Skin epidermis (tissue), 12 donors: ENCODE measurements around the gene CARS1.

ENCODE experiments used
- H3K27ac ChIP-seq, 21 experiments: fragments of 200-600 bp; sonication (generic) in 11 of 21; one replicate each; pipeline ENCODE4 v1.5.0; 2020; ENCODE audit warnings: mild to moderate bottlenecking in 3 of 21, inconsistent platforms in 2 of 21, moderate library complexity in 2 of 21
- H3K4me3 ChIP-seq, 7 experiments: fragments of 200-600 bp; sonication (generic) in 2 of 7; one replicate each; pipeline ENCODE4 v1.5.0; 2020; ENCODE audit warnings: inconsistent platforms in 2 of 7, mild to moderate bottlenecking in 2 of 7, moderate library complexity in 1 of 7

Gene CARS1

DNA sequence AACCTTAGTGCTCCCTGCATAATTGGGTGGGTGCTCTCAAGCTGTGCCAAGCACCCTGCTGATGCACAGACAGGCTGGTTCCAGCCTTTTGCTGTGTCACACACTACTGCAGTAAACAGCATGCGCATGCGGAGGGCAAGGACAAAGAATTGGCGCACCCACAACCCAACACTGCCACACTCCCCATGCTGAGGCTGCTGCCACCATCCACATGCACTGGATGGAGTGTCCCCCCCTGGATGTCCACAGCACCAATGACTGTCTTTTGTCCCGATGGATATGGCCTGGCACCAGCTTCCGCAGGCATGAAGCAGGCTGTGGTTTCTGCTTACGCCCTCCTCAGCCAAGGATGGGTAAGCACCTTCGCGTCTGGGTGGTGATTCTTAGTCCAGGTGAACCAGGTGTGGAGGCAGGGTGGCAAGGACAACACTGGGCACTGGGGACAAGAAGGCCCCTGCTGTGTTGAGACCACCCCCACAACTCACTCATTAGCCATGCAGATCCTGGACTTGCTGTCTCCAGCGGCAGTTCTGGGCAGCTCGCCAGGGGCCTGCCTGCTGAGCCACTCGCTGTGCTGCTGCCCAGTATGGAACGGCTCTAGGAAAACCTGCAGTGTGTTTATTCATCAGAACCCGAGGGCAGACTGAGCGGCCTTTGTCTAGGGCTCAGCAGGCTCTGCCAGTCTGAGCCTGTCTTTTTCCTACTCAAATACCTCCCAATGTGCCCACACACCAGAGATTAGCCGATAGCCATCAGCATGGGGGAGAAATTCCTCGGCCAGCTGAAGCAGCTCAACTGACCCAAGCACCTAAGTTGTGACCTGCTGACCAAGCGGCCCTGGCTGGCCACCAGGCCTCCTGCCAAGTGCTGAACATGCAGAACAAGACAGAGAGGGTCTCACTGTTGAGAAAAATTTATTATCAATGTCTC is 56.9 kb downstream of the CARS1 start:
- Histone ChIP-seq H3K4me3 (no peak overlapping the region), H3K27ac (peak overlapping the region in 18 of 21 experiments; percentile 7 to 81 (median 62))

DNA sequence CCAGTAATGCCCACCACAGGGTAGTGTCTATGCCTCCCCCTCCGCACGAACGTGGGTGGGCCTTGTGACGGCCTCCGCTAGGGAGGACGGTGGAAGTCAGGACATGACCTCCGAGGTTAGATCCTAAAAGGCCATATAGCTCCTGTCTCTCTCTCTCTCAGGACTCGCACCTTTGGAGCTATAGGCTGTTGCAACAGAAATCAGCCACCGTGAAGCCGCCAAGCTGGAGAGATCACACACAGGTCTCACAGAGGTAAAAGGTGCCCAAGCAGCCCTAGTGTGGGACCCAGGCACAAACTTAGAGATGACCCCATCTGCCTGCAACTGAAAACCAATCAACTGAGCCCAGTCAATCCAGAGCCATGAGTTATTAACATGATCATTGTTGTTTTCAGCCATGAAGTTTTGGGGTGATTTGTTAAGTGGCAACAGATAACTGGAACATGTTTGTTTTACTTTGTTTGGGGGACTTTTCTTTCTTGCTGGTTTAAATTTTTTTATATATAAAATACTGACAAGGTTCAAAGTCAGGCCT is 57.7 kb downstream of the CARS1 start:
- Histone ChIP-seq H3K4me3 (no peak overlapping the region), H3K27ac (peak overlapping the region in 7 of 21 experiments; percentile 30 to 81 (median 71))

DNA sequence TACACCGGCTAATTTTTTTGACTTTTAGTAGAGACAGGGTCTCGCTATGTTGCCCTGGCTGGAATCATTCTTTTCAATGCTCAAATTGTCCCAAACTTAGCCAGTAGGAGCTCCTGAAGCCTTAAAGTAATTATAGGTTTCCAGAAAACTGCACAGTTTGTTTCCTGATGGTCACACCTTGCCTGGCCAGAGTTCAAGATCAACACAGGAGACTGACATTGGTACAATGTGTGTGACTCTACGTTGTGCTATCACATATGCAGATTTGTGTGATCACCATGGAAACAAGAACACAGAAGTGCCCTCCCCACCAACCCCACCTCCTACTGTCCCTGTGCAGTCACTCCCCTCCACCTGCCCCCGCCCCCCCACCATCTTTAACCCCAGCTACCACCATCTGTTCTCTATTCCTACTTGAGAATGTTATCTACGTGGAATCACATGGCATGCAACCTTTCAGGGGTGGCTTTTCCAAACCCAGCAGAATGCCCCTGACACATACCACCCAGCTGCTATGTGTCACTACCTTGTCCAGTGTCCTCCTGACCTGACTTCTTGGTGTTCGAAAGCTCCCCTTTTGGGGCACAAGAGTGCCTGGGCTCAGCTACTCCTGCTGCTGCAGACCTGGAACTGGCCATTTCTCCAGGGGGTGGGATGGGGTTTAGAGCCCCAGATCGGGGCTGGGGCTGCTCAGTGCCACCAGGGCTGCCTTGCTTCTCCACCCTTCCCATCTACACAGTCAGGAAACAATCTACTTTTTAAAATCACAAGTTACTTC is 59.0 kb downstream of the CARS1 start:
- H3K27ac ChIP-seq, result no peak overlapping the region
- H3K4me3 ChIP-seq, result no peak overlapping the region

GRCh38 chr11:2997406-2997805 is 59.8 kb downstream of the CARS1 start:
- Histone ChIP-seq H3K4me3 (no peak overlapping the region), H3K27ac (no peak overlapping the region)

DNA sequence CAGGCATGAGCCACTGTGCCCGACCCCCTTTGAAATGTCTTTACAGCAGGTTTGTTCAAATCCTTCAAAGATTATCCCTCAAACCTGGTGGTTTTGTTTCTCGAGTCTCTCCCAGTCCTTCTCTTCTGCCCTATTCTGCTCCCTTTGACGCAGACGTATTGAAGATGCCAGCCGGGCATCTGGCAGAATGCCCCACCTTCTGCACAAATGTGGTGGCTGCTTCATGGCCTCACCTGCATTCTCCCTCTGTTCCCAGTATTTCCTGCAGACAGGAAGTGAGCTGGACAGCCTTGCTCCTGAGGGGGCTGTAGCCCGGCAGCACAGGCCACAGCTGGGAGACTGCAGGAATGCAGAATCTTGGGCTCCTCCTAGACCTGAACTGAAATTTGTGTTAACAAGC is 60.2 kb downstream of the CARS1 start:
- H3K27ac ChIP-seq, result no peak overlapping the region
- H3K4me3 ChIP-seq, result no peak overlapping the region

GRCh38 chr11:2995893-2996554 is 61.2 kb downstream of the CARS1 start:
- no peak overlapping the region for H3K27ac ChIP-seq

GRCh38 chr11:2995031-2995561 is 62.1 kb downstream of the CARS1 start:
- Histone ChIP-seq H3K27ac (no peak overlapping the region), H3K4me3 (no peak overlapping the region)

More at GRCh38 chr11:2995893-2996554, 61.2 kb downstream of the CARS1 start:
- no peak overlapping the region for H3K4me3 ChIP-seq

- Histone ChIP-seq H3K27ac (no peak overlapping the region), H3K4me3 (no peak overlapping the region)
Measured at GRCh38 chr11:2994336-2994730, 62.9 kb downstream of the CARS1 start.

GRCh38 chr11:2992997-2993325 is 64.3 kb downstream of the CARS1 start:
- Histone ChIP-seq H3K27ac (peak overlapping the region in 15 of 21 experiments; percentile 38 to 94 (median 92)), H3K4me3 (peak overlapping the region; percentile 68 to 96 (median 82))

- peak within 1 kb of the TSS; percentile 68 to 96 (median 82) for H3K4me3 ChIP-seq
- peak within 1 kb of the TSS; percentile 54 to 97 (median 92) for H3K27ac ChIP-seq
Measured at GRCh38 chr11:2992234-2992996, 64.8 kb downstream of the CARS1 start, which contains the start of gene NAP1L4. Gene NAP1L4, minus strand, starts transcription at chr11:2992329. Its CDS starts 13,109 bp downstream, at chr11:2979220.

DNA sequence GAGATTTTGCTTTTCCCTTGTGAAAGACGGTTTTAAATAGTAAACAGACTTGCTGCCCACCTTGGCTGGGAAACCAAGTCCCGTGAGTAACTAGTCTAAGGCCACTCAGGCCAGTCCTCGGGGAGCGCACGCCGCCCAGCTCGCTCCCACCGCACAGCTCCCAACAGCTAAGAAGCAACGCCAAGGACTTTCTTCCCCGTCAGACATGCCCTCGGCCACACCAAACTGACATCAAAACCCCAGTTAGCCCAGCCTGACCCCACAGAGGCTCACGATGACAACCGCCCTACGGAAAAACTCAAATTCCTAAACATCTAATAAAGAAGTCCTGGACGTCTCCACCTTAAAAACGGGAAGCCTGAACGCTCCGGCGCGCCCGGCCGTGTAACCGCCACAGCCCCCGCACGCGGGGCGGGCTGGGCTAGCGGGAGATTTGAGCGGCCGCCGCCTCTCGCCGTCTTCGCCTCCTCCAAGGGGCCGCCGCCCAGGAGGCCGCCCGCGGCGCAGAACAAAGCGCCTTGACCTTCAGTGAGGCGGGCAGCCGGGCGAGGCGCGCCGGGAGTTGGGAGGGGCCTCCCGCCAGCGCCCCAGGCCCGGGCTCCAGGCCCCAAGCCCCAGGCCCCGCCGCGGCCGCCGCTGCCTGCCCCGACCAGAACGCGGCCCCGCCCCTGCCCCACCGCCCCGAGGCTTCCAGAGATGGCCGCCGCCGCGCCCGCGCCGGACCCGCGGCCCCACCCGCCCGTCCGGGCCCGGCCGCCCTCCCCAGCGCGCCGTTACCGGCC is 65.6 kb downstream of the CARS1 start:
- peak overlapping the region; percentile 54 to 97 (median 92) for H3K27ac ChIP-seq
- peak overlapping the region; percentile 68 to 96 (median 82) for H3K4me3 ChIP-seq

DNA sequence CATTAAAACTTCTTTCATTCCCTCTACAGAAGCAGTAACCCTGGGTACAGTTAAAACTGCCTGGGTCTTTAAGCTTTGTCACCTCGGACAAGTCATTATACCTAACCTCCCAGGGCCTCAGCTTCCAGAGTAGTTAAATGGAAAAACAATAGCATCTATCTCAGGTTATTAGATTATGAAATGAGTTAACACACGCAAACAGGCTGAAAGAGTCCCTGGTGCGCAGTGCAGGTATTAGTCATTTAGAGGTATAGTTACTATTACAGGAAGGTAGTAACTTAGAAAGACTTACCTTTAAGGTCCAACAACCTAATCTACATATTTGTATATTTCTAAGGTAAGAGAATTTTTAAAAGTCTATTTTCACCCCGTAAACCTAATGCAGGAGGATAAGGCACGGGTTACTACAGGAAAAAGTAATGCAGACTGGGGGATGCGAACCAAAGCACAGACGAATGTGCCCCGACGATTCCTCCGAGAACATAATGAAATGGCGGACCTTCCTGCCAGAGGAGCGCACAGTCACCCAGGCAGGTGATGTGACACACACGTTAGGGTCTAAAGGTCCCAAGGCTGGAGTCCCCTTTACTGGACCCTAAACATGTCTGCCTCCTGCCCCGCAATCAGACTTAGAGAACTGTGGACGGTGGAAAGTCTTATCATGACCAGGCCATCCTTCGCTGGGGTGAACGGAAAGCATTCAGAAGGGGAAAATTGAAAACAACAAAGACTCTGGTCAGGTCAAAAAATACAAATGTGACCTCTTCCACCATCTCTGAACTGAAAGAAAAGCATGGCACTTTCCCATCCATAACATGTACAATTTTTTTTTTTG is 66.4 kb downstream of the CARS1 start:
- peak overlapping the region; percentile 68 to 96 (median 82) for H3K4me3 ChIP-seq

DNA sequence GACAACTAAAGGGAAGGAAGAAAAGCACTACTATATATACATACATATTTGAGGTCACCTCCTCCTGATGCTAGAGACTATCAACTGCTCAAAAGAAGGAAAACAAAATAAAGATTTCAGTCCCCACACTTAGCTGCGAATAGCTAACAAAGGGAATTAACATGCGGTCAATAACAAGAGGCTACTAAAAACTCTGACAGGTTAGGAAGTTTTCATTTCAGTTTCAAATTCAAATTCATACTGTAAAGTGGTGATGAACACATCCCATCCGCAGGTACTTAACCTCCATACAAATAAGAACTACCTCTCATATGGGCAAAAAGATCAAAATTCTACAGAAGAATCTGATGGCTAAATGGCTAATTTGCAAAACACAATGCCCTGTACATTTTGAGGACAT is 67.7 kb downstream of the CARS1 start:
- peak overlapping the region in 16 of 21 experiments; percentile 5 to 96 (median 62) for H3K27ac ChIP-seq
- peak overlapping the region in 5 of 7 experiments; percentile 2 to 96 (median 68) for H3K4me3 ChIP-seq

More for the DNA sequence above, 66.4 kb downstream of the CARS1 start:
- peak overlapping the region; percentile 54 to 97 (median 92) for H3K27ac ChIP-seq

DNA sequence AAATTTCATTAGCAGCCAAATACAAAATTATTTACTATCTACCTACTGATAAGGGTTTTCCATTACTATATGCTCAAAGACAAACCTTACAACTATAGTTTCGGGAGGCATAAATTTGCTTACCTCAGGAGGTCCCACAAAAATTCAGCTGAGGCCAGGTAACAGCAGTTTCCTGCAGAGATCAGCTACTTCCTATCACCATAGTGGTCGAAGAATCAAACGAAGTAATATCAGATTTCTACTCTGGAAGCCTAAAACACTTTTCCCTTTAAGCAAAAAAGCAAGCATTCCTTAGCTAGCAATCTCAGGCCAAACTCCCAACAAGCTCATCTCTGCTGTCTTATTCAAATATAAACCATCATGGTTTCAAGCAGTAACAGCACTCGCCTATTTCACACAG is 68.2 kb downstream of the CARS1 start:
- H3K4me3 ChIP-seq, result peak overlapping the region in 5 of 7 experiments; percentile 2 to 82 (median 18)
- H3K27ac ChIP-seq, result peak overlapping the region in 15 of 21 experiments; percentile 5 to 96 (median 55)

GRCh38 chr11:2987881-2988861 is 69.1 kb downstream of the CARS1 start:
- peak overlapping the region in 4 of 7 experiments; percentile 5 to 82 (median 40) for H3K4me3 ChIP-seq
- H3K27ac ChIP-seq, result peak overlapping the region in 15 of 21 experiments; percentile 5 to 96 (median 55)

GRCh38 chr11:2983908-2984307 is 73.3 kb downstream of the CARS1 start:
- Histone ChIP-seq H3K4me3 (no peak overlapping the region), H3K27ac (no peak overlapping the region)
